SK-N-SH treated with all-trans-retinoic acid at 6 μM for 48 hours (cell line): Measurements from ENCODE around the gene HPGD.

Experiments
- ATAC-seq: fragments of 200-7000 bp; cut with Tn5 transposase; 3 replicates; pipeline ENCODE4 v1.9.1; 2020; ENCODE audit warnings: mild to moderate bottlenecking, moderate library complexity
- ARNTL ChIP-seq: fragments of 450-650 bp; formaldehyde crosslinking; IDR thresholded peaks from 2 replicates; pipeline ENCODE4 v1.5.0; 2020; ENCODE audit warnings: low read depth, mild to moderate bottlenecking, moderate library complexity, borderline replicate concordance
- BACH2 ChIP-seq: fragments of 250-450 bp; sonication (Bioruptor Pico); IDR thresholded peaks from 2 replicates; pipeline ENCODE4 v1.9.0; 2021; ENCODE audit warnings: mild to moderate bottlenecking, borderline replicate concordance
- CSDC2 ChIP-seq: fragments of 250-450 bp; sonication (Bioruptor Pico); IDR thresholded peaks from 2 replicates; pipeline ENCODE4 v1.5.0; 2020; ENCODE audit warnings: mild to moderate bottlenecking, moderate library complexity
- ESRRG ChIP-seq: fragments of 250-450 bp; sonication (Bioruptor Pico); IDR thresholded peaks from 2 replicates; pipeline ENCODE4 v1.6.1; 2021; ENCODE audit warnings: mild to moderate bottlenecking
- ISL1 ChIP-seq: fragments of 250-450 bp; sonication (Bioruptor Pico); IDR thresholded peaks from 2 replicates; pipeline ENCODE4 v2.1.2; 2022; ENCODE audit warnings: mild to moderate bottlenecking, moderate library complexity
- OSR1 ChIP-seq: fragments of 250-450 bp; sonication (Bioruptor Pico); IDR thresholded peaks from 2 replicates; pipeline ENCODE4 v1.8.0; 2022; ENCODE audit warnings: moderate library complexity, mild to moderate bottlenecking, inconsistent platforms
- PATZ1 ChIP-seq: fragments of 250-450 bp; sonication (Bioruptor Pico); IDR thresholded peaks from 2 replicates; pipeline ENCODE4 v1.8.0; 2020; ENCODE audit warnings: mild to moderate bottlenecking, moderate library complexity, borderline replicate concordance
- PPARA ChIP-seq: fragments of 250-450 bp; sonication (Bioruptor Pico); IDR thresholded peaks from 2 replicates; pipeline ENCODE4 v1.5.0; 2020; ENCODE audit warnings: mild to moderate bottlenecking, borderline replicate concordance
- RARB ChIP-seq: fragments of 250-450 bp; sonication (Bioruptor Pico); IDR thresholded peaks from 2 replicates; pipeline ENCODE4 v1.8.0; 2021; ENCODE audit warnings: mild to moderate bottlenecking, moderate library complexity
- TCF4 ChIP-seq: fragments of 250-450 bp; sonication (Bioruptor Pico); IDR thresholded peaks from 2 replicates; pipeline ENCODE4 v1.8.0; 2021; ENCODE audit warnings: mild to moderate bottlenecking, moderate library complexity, borderline replicate concordance
- TOX ChIP-seq: fragments of 250-450 bp; sonication (Bioruptor Pico); IDR thresholded peaks from 2 replicates; pipeline ENCODE4 v1.8.0; 2021; ENCODE audit warnings: mild to moderate bottlenecking, moderate library complexity, borderline replicate concordance
- ZC3H10 ChIP-seq: fragments of 250-450 bp; sonication (Bioruptor Pico); IDR thresholded peaks from 2 replicates; pipeline ENCODE4 v1.5.1; 2021; ENCODE audit warnings: mild to moderate bottlenecking, moderate library complexity
- ZFP3 ChIP-seq: fragments of 250-450 bp; sonication (Bioruptor Pico); IDR thresholded peaks from 2 replicates; pipeline ENCODE4 v1.5.0; 2020; ENCODE audit warnings: mild to moderate bottlenecking, moderate library complexity
- ZFP30 ChIP-seq: fragments of 450-650 bp; formaldehyde crosslinking; IDR thresholded peaks from 2 replicates; pipeline ENCODE4 v1.5.0; 2022; ENCODE audit warnings: mild to moderate bottlenecking, moderate library complexity
- ZNF565 ChIP-seq: fragments of 450-650 bp; formaldehyde crosslinking; conservative IDR thresholded peaks from 2 replicates; pipeline ENCODE4 v1.5.0; 2020; ENCODE audit warnings: low read depth, mild to moderate bottlenecking, moderate library complexity
- ZNF70 ChIP-seq: fragments of 450-650 bp; formaldehyde crosslinking; IDR thresholded peaks from 2 replicates; pipeline ENCODE4 v1.5.0; 2020; ENCODE audit warnings: mild to moderate bottlenecking, moderate library complexity
- ZNF8 ChIP-seq: fragments of 450-650 bp; formaldehyde crosslinking; IDR thresholded peaks from 2 replicates; pipeline ENCODE4 v1.5.0; 2020; ENCODE audit warnings: mild to moderate bottlenecking, moderate library complexity
- TF ChIP-seq, protein P1 (sequence below): fragments of 250-450 bp; sonication (Bioruptor Pico); IDR thresholded peaks from 2 replicates; pipeline ENCODE4 v1.8.0; 2021; ENCODE audit warnings: low read depth, mild to moderate bottlenecking, moderate library complexity, borderline replicate concordance
- TF ChIP-seq, protein P2 (sequence below): fragments of 250-450 bp; sonication (Bioruptor Pico); IDR thresholded peaks from 2 replicates; pipeline ENCODE4 v1.5.1; 2020; ENCODE audit warnings: low read depth, mild to moderate bottlenecking, moderate library complexity
- TF ChIP-seq, protein P3 (sequence below): fragments of 250-450 bp; sonication (Bioruptor Pico); IDR thresholded peaks from 2 replicates; pipeline ENCODE4 v1.5.1; 2021; ENCODE audit warnings: mild to moderate bottlenecking, moderate library complexity

HPGD gene

GRCh38 chr4:174457468-174457867 lies 64.8 kb downstream of the HPGD start:
- TF ChIP-seq ZNF8 (CRISPR knock-in tag) = no peak
- no peak for TF ChIP-seq OSR1
- TF ChIP-seq ZNF70 (CRISPR knock-in tag) = no peak
- TF ChIP-seq ARNTL = no peak
- no peak for TF ChIP-seq ZNF565 (CRISPR knock-in tag)
- TF ChIP-seq, protein P1, sequence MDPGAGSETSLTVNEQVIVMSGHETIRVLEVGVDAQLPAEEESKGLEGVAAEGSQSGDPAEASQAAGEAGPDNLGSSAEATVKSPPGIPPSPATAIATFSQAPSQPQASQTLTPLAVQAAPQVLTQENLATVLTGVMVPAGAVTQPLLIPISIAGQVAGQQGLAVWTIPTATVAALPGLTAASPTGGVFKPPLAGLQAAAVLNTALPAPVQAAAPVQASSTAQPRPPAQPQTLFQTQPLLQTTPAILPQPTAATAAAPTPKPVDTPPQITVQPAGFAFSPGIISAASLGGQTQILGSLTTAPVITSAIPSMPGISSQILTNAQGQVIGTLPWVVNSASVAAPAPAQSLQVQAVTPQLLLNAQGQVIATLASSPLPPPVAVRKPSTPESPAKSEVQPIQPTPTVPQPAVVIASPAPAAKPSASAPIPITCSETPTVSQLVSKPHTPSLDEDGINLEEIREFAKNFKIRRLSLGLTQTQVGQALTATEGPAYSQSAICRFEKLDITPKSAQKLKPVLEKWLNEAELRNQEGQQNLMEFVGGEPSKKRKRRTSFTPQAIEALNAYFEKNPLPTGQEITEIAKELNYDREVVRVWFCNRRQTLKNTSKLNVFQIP (CRISPR knock-in tag) = no peak
- no peak for TF ChIP-seq PPARA
- no peak for TF ChIP-seq TOX
- TF ChIP-seq TCF4 = no peak
- TF ChIP-seq, protein P2, sequence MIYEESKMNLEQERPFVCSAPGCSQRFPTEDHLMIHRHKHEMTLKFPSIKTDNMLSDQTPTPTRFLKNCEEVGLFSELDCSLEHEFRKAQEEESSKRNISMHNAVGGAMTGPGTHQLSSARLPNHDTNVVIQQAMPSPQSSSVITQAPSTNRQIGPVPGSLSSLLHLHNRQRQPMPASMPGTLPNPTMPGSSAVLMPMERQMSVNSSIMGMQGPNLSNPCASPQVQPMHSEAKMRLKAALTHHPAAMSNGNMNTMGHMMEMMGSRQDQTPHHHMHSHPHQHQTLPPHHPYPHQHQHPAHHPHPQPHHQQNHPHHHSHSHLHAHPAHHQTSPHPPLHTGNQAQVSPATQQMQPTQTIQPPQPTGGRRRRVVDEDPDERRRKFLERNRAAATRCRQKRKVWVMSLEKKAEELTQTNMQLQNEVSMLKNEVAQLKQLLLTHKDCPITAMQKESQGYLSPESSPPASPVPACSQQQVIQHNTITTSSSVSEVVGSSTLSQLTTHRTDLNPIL (CRISPR knock-in tag) = no peak
- no peak for TF ChIP-seq ZFP30 (CRISPR knock-in tag)
- TF ChIP-seq CSDC2 (CRISPR knock-in tag) = no peak

GRCh38 chr4:174454815-174455473 lies 67.3 kb downstream of the HPGD start:
- ATAC-seq = no peak
- TF ChIP-seq ZNF70 (CRISPR knock-in tag) (no peak), ZNF8 (CRISPR knock-in tag) (no peak), ARNTL (no peak), ZC3H10 (CRISPR knock-in tag) (no peak), ESRRG (CRISPR knock-in tag) (no peak), ZFP3 (no peak), BACH2 (CRISPR knock-in tag) (no peak), ISL1 (CRISPR knock-in tag) (no peak), CSDC2 (CRISPR knock-in tag) (no peak), ZNF565 (CRISPR knock-in tag) (no peak), PPARA (no peak), PATZ1 (CRISPR knock-in tag) (no peak)
- TF ChIP-seq, protein P2 (CRISPR knock-in tag) = no peak
- TF ChIP-seq, protein P1 (CRISPR knock-in tag) = no peak

More at GRCh38 chr4:174457468-174457867, 64.8 kb downstream of the HPGD start:
- ATAC-seq = no peak

DNA sequence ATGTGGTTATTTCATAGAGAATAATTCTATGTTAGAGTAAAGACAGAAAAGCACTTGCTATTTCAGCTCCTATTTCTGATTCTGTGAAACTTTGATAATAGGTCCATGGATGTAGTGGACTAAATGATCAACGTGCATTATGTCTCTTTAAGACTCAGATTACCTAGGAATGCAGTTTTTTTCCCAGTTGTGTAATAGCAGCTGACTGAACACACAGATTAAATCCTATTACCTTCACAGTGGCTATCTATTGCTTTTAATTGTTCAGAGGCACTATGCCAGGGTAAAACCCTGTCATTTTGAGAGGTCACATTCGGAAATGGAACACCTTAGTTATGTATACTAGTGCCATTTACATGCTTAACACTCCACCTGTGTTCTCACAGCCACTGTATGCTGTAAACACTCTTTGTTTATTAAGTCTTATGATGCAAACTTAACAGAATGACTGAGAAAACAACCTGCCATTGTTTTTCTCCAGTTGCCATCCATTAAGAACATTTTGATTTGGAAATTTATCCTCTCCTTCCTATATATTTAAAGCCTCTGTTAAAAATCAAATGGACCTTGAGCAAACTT lies 70.5 kb downstream of the HPGD start:
- no peak for TF ChIP-seq PATZ1 (CRISPR knock-in tag)
- TF ChIP-seq RARB (CRISPR knock-in tag) = no peak
- TF ChIP-seq CSDC2 (CRISPR knock-in tag) = no peak
- TF ChIP-seq, protein P2 (CRISPR knock-in tag) = no peak
- TF ChIP-seq PPARA = no peak
- no peak for TF ChIP-seq ZFP30 (CRISPR knock-in tag)
- TF ChIP-seq ESRRG (CRISPR knock-in tag) = no peak
- no peak for TF ChIP-seq ZNF565 (CRISPR knock-in tag)
- TF ChIP-seq, protein P3, sequence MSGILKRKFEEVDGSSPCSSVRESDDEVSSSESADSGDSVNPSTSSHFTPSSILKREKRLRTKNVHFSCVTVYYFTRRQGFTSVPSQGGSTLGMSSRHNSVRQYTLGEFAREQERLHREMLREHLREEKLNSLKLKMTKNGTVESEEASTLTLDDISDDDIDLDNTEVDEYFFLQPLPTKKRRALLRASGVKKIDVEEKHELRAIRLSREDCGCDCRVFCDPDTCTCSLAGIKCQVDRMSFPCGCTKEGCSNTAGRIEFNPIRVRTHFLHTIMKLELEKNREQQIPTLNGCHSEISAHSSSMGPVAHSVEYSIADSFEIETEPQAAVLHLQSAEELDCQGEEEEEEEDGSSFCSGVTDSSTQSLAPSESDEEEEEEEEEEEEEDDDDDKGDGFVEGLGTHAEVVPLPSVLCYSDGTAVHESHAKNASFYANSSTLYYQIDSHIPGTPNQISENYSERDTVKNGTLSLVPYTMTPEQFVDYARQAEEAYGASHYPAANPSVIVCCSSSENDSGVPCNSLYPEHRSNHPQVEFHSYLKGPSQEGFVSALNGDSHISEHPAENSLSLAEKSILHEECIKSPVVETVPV = no peak
- no peak for TF ChIP-seq ZNF8 (CRISPR knock-in tag)
- TF ChIP-seq ZFP3 = no peak
- TF ChIP-seq ARNTL = no peak
- no peak for TF ChIP-seq ISL1 (CRISPR knock-in tag)
- ATAC-seq = no peak
